GM23248 (cell line): ENCODE results near the gene RGR.

Experiments used
- EZH2 ChIP-seq: fragments of 200-600 bp; sonication (generic); IDR thresholded peaks from 2 replicates; pipeline ENCODE4 v1.6.1; 2018; ENCODE audit warnings: antibody characterized with exemption, mild to moderate bottlenecking; ENCODE audit not compliant: insufficient read depth, poor library complexity, severe bottlenecking
- EZH2phosphoT487 ChIP-seq: fragments of 200-600 bp; sonication (generic); IDR thresholded peaks from 2 replicates; pipeline ENCODE4 v1.6.1; 2018; ENCODE audit warnings: antibody characterized with exemption, moderate library complexity, mild to moderate bottlenecking, low read depth; ENCODE audit not compliant: insufficient read depth

DNA sequence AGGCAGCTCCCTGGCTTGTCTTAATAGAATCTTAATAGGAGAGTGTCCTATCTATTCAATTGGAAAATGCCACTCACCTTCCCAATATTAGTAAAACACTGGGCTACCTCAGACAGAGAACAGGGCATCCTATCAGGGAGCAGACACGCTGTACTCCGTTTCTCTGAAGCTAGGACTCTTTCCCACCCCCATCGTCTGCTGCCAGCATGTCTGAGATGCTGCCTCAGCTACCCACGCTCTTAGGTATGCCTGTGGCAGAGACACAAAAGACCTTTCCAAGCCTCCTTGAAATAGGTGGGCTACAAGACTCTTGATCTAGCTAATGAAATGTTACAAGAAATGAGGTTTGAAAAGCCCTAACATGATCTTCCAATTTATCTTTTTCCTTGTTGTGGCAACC lies 17.0 kb upstream of the RGR start:
- TF ChIP-seq EZH2phosphoT487 (no peak), EZH2 (no peak)
